Measurements from ENCODE around the gene CHRNB4.

DNA sequence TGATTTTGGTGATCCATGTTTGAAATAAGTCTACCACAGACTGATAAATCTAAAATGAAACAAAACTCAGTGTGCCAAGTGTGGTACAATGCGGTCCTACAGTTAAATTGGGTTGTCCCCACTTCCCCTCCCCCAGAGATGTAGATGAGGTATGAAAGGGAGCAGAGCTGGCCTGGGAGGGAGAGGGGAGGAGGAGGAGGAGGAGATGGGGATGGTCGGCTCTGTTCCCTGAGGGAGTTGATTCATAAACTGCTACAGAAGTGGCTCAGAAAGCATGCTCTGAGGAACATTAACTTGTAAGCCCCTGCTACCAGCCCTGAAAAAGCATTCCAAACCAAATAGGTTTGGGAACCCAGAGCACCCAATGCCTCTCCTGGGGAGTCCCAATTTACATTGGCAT lies 28.0 kb upstream of the CHRNB4 start:
- TF ChIP-seq ARNTL (CRISPR knock-in tag; IDR thresholded peaks at IDR 0.05; ENCODE audit: borderline replicate concordance, low read depth) (no peak), GLIS3 (CRISPR knock-in tag; IDR thresholded peaks at IDR 0.05) (no peak), RARB (CRISPR knock-in tag; IDR thresholded peaks at IDR 0.05) (no peak), ISL1 (CRISPR knock-in tag; IDR thresholded peaks at IDR 0.05) (no peak), OSR1 (CRISPR knock-in tag; IDR thresholded peaks at IDR 0.05) (no peak), ZC3H10 (CRISPR knock-in tag; IDR thresholded peaks at IDR 0.05) (no peak), ZNF8 (CRISPR knock-in tag; IDR thresholded peaks at IDR 0.05) (no peak), CSRNP3 (CRISPR knock-in tag; IDR thresholded peaks at IDR 0.05) (no peak), TSHZ2 (CRISPR knock-in tag; IDR thresholded peaks at IDR 0.05) (no peak), BACH2 (CRISPR knock-in tag; IDR thresholded peaks at IDR 0.05; ENCODE audit: borderline replicate concordance) (no peak), ZFP30 (CRISPR knock-in tag; IDR thresholded peaks at IDR 0.05) (no peak)
